HG02870 (cell line): ENCODE data around the gene FSD1L.

Experiments
- ATAC-seq: cut with Tn5 transposase; IDR thresholded peaks from one replicate; pipeline ENCODE4 v1.9.1; 2021; ENCODE audit warnings: mild to moderate bottlenecking, moderate library complexity; ENCODE audit not compliant: unreplicated experiment

FSD1L gene

GRCh38 chr9:105447814-105448812, at the start of gene FSD1L:
FSD1L (plus strand) TSS chr9:105448034; CDS start chr9:105448221, 187 bp downstream.
- peak; percentile 90 for ATAC-seq

GRCh38 chr9:105399117-105399516, 48.7 kb upstream of the FSD1L start:
- no peak for ATAC-seq

- ATAC-seq, result no peak
Observed at GRCh38 chr9:105401651-105402050, 46.2 kb upstream of the FSD1L start.

DNA sequence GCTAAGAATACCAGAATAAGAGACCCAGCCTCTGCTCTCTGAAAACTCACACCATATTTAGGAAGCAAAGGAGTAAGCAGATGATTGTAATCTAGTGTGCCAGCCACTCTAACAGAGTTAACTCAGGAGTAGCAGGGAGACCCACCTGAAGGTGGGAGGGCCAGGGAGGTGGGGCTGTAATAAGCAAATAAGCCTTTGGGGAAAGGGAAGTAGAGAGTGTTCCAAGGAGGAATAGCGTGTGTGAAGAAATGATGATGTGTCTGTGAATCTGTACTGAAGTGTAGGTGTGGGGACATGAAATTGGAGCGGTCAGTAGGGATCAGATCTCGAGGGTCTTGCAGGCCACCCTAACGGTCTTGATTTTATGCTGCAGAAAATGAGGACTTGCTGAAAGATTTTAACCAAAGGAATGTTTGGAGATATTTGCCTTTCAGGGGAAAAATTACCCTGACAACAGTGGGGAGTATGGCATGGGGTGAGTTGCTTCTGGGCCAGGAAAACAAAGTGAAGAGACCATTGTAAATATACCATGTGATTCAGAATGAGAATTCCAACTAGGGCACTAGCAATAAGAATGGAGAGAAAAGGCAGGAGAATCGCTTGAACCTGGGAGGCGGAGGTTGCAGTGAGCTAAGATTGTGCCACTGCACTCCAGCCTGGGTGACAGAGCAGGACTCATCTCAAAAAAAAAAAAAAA, 44.1 kb upstream of the FSD1L start:
- ATAC-seq, result no peak

- ATAC-seq, result peak; percentile 82
Observed at GRCh38 chr9:105405514-105406131, 42.2 kb upstream of the FSD1L start.

GRCh38 chr9:105406369-105406768, 41.5 kb upstream of the FSD1L start:
- ATAC-seq, result no peak

GRCh38 chr9:105413525-105413924, 34.3 kb upstream of the FSD1L start:
- no peak for ATAC-seq

GRCh38 chr9:105414947-105415661, 32.7 kb upstream of the FSD1L start:
- peak; percentile 61 for ATAC-seq

DNA sequence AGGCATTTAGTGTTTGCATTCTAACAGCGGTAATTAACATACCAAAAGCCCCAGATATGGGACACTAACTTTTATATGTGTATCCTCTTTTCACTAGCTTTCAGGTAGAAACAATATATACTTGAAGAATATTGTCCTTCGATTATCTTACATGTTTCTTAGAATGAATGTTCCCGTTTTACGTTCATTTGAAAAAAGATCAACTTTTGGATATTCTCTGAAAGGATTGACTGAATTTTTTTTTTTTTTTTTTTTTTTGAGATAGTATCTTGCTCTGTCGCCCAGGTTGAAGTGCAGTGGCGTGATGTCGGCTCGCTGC, 32.2 kb upstream of the FSD1L start:
- ATAC-seq, result no peak

GRCh38 chr9:105416840-105417239, 31.0 kb upstream of the FSD1L start:
- peak; percentile 62 for ATAC-seq

DNA sequence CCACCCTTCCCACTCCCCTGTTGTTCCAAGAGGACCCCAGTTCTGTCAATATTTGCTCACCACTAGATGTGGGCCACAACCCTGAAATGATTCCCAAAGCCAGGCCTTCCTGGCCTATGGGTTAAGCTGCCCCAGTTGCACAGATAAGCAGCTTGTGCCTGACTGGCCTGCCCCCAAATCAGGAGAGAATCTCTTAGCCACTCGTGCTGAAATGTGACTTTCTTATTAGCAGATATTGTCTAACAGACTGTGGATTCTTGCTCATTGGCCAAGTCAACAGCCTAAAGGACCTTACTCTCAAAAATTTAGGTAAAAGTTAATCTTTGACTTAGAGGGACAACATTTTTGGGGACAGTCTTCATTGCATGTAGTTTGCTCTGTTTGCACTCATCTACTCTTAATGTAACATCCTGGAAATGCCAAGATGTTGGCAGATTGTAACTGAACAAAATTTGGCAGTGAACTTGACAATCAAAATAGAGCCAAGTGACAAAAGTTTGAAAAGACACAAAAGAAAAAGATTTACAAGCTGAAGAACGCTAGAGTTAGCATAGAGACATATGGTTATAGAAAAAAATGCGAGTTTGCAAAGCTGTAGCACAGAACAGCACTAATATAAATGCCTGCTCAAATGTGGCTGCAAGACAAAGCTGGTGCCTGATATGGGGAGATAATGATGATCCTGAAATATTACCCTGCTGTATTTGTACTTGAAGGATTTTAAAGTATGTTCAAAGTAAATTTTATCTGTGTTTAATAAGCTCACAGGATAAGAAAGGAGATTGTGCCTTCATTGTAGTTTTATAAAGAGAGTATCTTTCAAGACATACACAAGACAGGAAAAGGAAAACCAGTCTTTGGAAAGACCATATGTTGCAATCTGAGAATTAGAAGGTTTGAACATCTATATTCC, 29.0 kb upstream of the FSD1L start:
- no peak for ATAC-seq

DNA sequence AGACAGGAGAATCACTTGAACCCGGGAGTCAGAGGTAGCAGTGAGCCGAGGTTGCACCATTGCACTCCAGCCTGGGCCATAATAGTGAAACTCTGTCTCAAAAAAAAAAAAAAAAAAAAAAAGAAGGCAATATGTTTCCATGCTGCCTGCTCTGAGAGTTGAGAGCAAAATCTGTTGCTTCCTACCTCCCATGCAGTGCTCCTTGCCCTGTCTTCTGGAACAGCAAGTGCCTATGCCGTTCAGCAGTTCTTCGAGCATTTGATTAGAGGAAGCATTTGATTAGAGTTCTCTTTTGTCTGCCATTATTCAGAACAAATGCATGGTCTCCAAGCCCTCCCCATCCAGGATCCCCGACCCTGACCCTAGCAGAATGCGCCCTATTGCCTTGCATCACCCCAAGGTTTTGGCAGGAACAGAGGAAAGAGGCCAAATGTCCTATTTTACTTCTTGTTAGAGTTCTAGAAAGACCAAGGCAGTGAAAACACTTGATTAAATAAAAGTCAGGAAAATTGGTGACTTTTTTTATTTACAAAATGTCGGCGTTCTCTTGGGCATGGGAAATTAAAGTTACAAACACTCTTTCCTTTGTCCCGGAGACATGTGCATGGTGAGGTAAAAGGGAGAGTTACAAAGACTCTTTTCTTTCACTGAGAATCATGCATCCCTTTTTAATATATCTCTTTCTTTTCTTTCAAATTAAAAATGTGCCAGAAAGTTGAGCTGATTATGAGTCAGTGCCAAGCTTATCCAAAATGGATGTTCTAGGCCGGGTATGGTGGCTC, 27.8 kb upstream of the FSD1L start:
- ATAC-seq, result no peak

DNA sequence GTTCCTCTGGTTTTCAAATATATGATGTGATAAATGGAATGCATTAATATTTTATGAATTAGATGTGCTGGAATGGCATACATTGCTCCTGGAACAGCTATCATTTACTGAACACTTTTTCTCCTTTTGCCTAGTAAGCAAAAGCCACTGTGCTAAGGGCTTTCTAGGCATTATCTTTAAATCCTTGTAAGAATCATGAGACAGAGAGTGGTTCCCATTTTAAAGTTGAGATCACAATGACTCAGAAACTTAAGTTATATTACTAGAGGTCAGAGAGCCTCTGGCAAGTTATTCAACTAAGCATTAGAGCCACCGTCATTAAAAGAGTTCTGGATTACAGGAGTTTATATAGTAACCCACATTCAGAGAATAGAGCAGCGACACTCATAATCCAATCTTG, 26.7 kb upstream of the FSD1L start:
- no peak for ATAC-seq

GRCh38 chr9:105421864-105422263, 26.0 kb upstream of the FSD1L start:
- no peak for ATAC-seq

DNA sequence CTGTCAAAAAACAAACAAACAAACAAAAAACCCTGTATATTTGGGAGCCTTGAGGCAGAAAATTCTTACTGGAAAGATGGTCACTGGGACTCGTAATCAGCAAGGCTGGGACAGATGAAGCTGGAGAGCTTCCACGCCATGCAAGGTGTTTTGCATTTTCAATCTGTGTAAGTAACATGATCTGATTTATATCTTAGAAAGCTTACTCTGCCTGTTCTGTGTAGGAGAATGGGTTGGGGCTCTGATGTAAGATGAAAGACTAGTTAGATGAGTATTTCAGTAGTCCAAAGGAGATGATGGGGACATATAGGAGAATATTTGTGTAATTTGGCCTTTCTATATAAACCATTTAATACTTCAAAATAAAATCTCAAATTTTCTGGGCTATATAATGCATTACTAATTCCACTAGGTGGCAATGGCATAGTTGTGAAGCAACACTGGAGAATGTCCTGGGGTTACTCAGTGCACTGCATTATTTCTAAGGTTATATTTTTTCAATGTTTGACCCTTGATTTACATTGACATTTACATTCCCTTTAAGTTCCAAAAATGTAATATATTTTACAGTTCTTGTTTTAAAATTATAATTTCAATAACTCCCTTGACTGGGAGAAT, 21.9 kb upstream of the FSD1L start:
- peak; percentile 67 for ATAC-seq

GRCh38 chr9:105426657-105427056, 21.2 kb upstream of the FSD1L start:
- no peak for ATAC-seq

DNA sequence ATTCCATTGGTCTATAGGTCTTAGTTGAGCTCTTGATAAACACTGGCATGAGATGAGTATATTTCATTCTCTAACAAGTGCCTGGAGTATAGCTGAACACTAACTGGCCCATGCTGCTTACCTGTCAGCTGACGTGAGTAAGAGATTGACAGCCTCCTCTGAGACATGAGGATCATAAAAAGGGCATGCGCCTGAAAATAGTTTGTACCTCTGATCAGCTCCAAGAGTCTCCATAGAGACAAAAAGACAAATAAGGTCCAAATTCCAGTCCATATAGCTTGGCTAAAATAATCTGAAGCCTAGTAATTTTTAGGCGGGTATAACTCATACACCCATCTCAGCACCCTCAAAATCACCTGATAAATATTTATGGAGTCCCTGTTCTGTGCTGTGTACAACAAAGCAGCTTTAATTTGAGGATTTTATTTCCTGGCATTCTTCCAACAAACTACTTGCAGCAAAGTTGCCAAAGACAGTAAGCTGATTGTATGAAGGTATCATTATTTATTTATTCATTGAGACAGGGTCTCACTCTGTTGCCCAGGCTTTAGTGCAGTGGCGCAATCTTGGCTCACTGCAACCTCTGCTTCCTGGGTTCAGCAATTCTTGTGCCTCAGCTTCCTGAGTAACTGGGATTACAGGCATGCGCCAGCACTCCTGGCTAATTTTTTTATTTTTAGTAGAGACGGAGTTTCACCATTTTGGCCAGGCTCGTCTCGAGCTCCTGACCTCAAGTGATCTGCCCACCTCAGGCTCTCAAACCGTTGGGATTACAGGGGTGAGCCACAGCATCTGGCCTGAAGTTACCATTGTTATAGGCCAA, 16.2 kb upstream of the FSD1L start:
- no peak for ATAC-seq
